Adrenal gland (tissue), 12 donors: ENCODE measurements around the gene APOBEC2. TPM values are rescaled to one million over a fixed set of nuclear protein-coding genes. Genes with fewer than 3 reads are reported as not detected.

ENCODE experiments used
- DNase-seq, 7 donors: peaks; one replicate each; pipeline ENCODE4 v3.0.0-alpha.2; 2019 to 2020
- H3K27ac ChIP-seq, 5 donors: fragments of 200-600 bp; sonication (generic) in 4 of 5; 1 replicate in 3 of 5; 2 replicates in 2 of 5; pipeline versions ENCODE4 v1.5.1 to v1.8.0; 2016 to 2020; ENCODE audit warnings: mild to moderate bottlenecking in 1 of 5
- H3K27me3 ChIP-seq: fragments of 200-600 bp; 2 replicates; pipeline ENCODE4 v1.8.0; 2021
- H3K36me3 ChIP-seq, 2 donors: fragments of 200-600 bp; replicated peaks in 1 of 2; 1 replicate in 1 of 2; 2 replicates in 1 of 2; pipeline versions ENCODE4 v1.5.1 to v1.8.0; 2018 to 2022
- H3K4me1 ChIP-seq, 2 donors: fragments of 200-600 bp; replicated peaks in 1 of 2; 1 replicate in 1 of 2; 2 replicates in 1 of 2; pipeline versions ENCODE4 v1.5.1 to v1.8.0; 2018 to 2021
- H3K4me3 ChIP-seq, 4 donors: fragments of 200-600 bp; sonication (generic) in 3 of 4; one replicate each; pipeline ENCODE4 v1.5.1; 2016 to 2018
- H3K9me3 ChIP-seq, 3 donors: fragments of 200-600 bp; sonication (generic) in 1 of 3; replicated peaks in 1 of 3; 1 replicate in 2 of 3; 2 replicates in 1 of 3; pipeline versions ENCODE4 v1.5.1 to v1.8.0; 2016 to 2021
- POLR2A ChIP-seq, 2 donors: fragments of 450-650 bp; IDR thresholded peaks; one replicate each; pipeline ENCODE4 v1.6.1; 2017; ENCODE audit warnings: antibody characterized with exemption in 2 of 2, mild to moderate bottlenecking in 2 of 2, moderate library complexity in 1 of 2
- WGBS, 4 donors: extraction: QIAGEN DNeasy Blood & Tissue Kit in 2 of 4; methylation state at CpG; one replicate each; pipeline versions ENCODE4 v1.1.5 to v1.1.7; 2013 to 2017; 5-methylcytosine and 5-hydroxymethylcytosine counted together
- intact Hi-C, 2 donors: fragments of 100-400 bp; cut with DNase I; formaldehyde crosslinking; loops; one replicate each; pipeline versions ENCODE4 v1.14.1 to v1.15.0; 2022 to 2023
- polyA plus RNA-seq, 3 donors: library from polyadenylated mRNA; stranded (reverse); fragments of 200-250 nt in 2 of 3; fragments of 350-450 nt in 1 of 3; fragmentation: Illumina TruSeq in 1 of 3; extraction: RNeasy Lipid Tissue Mini Kit (QIAGEN cat#74804) in 1 of 3; gene quantifications; one replicate each; pipeline ENCODE4 v1.2.3, GENCODE V29; 2013 to 2014
- total RNA-seq, 9 donors: library from RNA; depleted of rRNA in 4 of 9; stranded (reverse); fragments of >200 nt in 4 of 9; fragments of 120-200 nt in 1 of 9; fragmentation: NEBNext Ultra II Directional in 1 of 9; extraction: Animal tissue kit (Norgen Biotek cat#: 25700) in 1 of 9; gene quantifications; one replicate each; pipeline versions ENCODE4 v1.1.0 to v1.2.4, GENCODE V29; 2013 to 2023
- TF ChIP-seq, protein P1 (sequence below), 6 experiments: fragments of 450-650 bp in 4 of 6; fragments of 200-600 bp in 2 of 6; sonication (generic) in 1 of 6; IDR thresholded peaks; 1 replicate in 5 of 6; 2 replicates in 1 of 6; pipeline versions ENCODE4 v1.5.1 to v1.8.0; 2016 to 2021; ENCODE audit warnings: antibody characterized with exemption in 6 of 6, mild to moderate bottlenecking in 2 of 6, moderate library complexity in 1 of 6
- donor health status: healthy with polysubstance abuse.
- donor health status: Bipolar disorder and iron deficiency.
- donor health status: DM: yes; HTN: yes; CAD: no.
- donor health status: DM: no; HTN: no; CAD: no.
- donor health status: DM: no; HTN: no; CAD: no.
- donor health status: DM: yes; HTN: yes; CAD: no.

Gene APOBEC2
- total and polyA plus RNA-seq, 12 donors: 0.28 to 3.7 (median 1.0) TPM; not detected in 3

DNA sequence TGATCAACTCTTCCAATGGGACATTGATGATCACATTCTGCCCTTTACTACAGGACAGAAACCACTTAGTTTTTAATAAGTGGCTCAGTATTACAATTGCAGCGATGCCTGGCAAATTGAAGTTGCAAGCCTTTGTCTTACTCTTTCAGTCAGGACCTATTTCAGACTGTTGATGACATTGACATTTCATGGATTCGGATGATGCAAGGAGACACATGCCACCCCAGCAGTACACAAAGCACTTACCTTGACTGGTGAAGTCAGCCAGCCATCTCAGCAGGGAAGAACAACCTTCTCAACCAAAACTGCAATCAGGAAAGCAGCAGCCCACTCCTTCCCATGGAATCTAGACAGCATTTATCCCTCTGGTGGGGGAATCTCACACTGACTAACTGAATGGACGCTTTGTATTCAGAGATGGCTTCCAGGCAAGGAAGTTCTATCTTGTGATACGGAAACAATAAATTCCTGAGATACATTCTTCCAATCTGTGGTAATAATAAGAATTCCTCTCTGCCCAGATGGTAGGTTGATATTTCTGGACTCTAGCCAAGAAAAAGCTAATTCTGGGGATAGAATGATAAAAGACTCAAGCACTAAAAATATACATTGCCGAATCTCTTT is 44.6 kb downstream of the APOBEC2 start:
- H3K9me3 ChIP-seq: no peaks in the 10 kb centered on the region
- H3K36me3 ChIP-seq: peaks cover 0 to 74% of the 10 kb centered on the region in 2 donors
- TF ChIP-seq POLR2A (IDR thresholded peaks at IDR 0.05): no peak
- TF ChIP-seq, protein P1, sequence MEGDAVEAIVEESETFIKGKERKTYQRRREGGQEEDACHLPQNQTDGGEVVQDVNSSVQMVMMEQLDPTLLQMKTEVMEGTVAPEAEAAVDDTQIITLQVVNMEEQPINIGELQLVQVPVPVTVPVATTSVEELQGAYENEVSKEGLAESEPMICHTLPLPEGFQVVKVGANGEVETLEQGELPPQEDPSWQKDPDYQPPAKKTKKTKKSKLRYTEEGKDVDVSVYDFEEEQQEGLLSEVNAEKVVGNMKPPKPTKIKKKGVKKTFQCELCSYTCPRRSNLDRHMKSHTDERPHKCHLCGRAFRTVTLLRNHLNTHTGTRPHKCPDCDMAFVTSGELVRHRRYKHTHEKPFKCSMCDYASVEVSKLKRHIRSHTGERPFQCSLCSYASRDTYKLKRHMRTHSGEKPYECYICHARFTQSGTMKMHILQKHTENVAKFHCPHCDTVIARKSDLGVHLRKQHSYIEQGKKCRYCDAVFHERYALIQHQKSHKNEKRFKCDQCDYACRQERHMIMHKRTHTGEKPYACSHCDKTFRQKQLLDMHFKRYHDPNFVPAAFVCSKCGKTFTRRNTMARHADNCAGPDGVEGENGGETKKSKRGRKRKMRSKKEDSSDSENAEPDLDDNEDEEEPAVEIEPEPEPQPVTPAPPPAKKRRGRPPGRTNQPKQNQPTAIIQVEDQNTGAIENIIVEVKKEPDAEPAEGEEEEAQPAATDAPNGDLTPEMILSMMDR (IDR thresholded peaks at IDR 0.05): no peak
- peak overlapping the region in 1 of 5 donors; percentile 33 for H3K27ac ChIP-seq
- WGBS, 4 donors: 75 to 81% (median 75%) methylated on average over 5 of the region's 5 CpGs
- intact Hi-C loops: no loop called here
- DNase-seq: no peak
- no peak overlapping the region for H3K4me3 ChIP-seq
- H3K27me3 ChIP-seq: no peaks in the 10 kb centered on the region
- H3K4me1 ChIP-seq: peaks cover 0 to 21% of the 10 kb centered on the region in 2 donors

DNA sequence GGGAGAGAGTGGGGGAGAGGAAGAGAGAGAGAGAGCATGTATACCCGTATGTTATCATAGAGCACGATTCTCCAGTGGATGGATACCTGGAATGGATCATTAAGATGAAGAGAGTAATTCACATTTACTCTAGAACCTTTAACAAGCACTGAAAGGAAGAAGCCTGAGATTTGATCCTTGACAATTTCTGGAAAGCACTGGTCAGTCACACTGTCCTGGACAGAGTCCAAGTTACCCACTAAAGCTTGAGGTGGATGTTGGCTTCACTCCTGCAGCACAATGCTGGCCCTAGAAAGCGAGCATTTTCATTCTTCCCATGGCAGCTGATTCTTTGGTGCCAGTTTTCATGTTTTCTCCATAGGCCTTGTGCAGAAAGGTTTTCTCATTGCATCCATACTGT is 45.4 kb downstream of the APOBEC2 start:
- DNase-seq: no peak
- H3K27ac ChIP-seq: no peak overlapping the region
- no peaks in the 10 kb centered on the region for H3K9me3 ChIP-seq
- H3K4me1 ChIP-seq: peaks cover 0 to 21% of the 10 kb centered on the region in 2 donors
- WGBS, 4 donors: 72 to 80% (median 77%) methylated on average over 3 of the region's 3 CpGs
- intact Hi-C loops: no loop called here
- H3K36me3 ChIP-seq: peaks cover 0 to 66% of the 10 kb centered on the region in 2 donors
- TF ChIP-seq, protein P1 (IDR thresholded peaks at IDR 0.05): no peak
- TF ChIP-seq POLR2A (IDR thresholded peaks at IDR 0.05): no peak
- H3K27me3 ChIP-seq: no peaks in the 10 kb centered on the region
- no peak overlapping the region for H3K4me3 ChIP-seq

DNA sequence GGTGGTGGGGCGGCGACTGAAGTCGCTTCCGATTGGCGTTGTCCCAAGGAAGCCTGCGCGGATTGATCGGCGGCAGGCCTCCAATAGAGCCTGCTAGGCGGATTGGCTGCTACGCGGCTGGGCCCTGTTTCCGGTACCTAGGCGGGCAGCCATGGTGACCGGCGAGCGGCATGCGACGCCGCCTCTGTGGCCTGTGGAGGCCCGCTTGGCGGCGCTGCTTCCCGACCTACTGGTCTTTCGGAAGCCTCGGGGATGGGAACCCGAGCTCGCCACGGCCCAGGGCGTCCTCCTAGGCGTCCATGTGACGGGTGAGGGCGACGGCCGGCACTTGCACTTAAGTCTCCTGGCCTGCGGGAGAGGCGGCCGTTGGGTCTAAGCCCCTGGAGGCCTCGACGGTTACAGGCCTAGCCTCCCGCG is 47.9 kb downstream of the APOBEC2 start:
- H3K9me3 ChIP-seq: no peaks in the 10 kb centered on the region
- 75 to 90% (median 80%) methylated on average over 2 to 42 of the region's 42 CpGs for WGBS, 4 donors
- H3K27me3 ChIP-seq: no peaks in the 10 kb centered on the region
- intact Hi-C loops: no loop called here
- TF ChIP-seq, protein P1 (IDR thresholded peaks at IDR 0.05): no peak
- no peak for TF ChIP-seq POLR2A (IDR thresholded peaks at IDR 0.05)
- H3K27ac ChIP-seq: no peak overlapping the region
- H3K4me3 ChIP-seq: no peak overlapping the region
- peaks cover 0 to 41% of the 10 kb centered on the region in 2 donors for H3K36me3 ChIP-seq
- peaks cover 0 to 17% of the 10 kb centered on the region in 2 donors for H3K4me1 ChIP-seq
- peak in 1 of 7 donors; percentile 12 for DNase-seq

DNA sequence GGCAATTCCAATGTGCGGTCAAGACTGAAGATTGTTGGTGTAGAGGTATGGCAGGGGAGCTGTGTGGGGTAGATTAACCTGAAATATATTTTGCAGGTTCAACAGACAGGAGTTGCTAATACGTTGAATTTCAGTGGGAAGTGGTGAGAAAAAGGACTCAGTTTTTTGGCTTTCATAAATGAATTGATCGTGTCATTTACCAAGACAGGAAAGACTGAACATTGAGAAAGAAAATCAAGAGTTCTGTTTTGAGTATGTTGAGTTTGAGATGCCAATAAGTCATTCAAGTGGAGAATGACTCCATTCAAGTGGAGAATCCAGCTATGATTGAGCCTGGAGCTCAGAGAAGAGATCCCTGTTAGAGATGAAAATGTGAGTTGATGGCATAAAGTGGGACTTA is 50.8 kb downstream of the APOBEC2 start:
- Histone ChIP-seq H3K4me1 (no peaks in the 10 kb centered on the region), H3K27ac (no peak overlapping the region), H3K9me3 (no peaks in the 10 kb centered on the region), H3K27me3 (no peaks in the 10 kb centered on the region), H3K36me3 (peaks cover 0 to 12% of the 10 kb centered on the region in 2 donors), H3K4me3 (no peak overlapping the region)
- no peak for DNase-seq
- 90 to 96% (median 93%) methylated on average over 3 of the region's 3 CpGs for WGBS, 4 donors
- intact Hi-C loops: no loop called here
- TF ChIP-seq POLR2A (IDR thresholded peaks at IDR 0.05): no peak
- TF ChIP-seq, protein P1 (IDR thresholded peaks at IDR 0.05): no peak
